ENCODE measurements around the gene P3H2.
"Not testable (repeated sequence)": the region's sequence is repeated elsewhere in the genome, so short reads cannot be mapped to it uniquely, and the experiment has no call there.

P3H2 gene

GRCh38 chr3:189962466-189962865 lies 158.2 kb downstream of the P3H2 start:
- TF ChIP-seq, protein P1, sequence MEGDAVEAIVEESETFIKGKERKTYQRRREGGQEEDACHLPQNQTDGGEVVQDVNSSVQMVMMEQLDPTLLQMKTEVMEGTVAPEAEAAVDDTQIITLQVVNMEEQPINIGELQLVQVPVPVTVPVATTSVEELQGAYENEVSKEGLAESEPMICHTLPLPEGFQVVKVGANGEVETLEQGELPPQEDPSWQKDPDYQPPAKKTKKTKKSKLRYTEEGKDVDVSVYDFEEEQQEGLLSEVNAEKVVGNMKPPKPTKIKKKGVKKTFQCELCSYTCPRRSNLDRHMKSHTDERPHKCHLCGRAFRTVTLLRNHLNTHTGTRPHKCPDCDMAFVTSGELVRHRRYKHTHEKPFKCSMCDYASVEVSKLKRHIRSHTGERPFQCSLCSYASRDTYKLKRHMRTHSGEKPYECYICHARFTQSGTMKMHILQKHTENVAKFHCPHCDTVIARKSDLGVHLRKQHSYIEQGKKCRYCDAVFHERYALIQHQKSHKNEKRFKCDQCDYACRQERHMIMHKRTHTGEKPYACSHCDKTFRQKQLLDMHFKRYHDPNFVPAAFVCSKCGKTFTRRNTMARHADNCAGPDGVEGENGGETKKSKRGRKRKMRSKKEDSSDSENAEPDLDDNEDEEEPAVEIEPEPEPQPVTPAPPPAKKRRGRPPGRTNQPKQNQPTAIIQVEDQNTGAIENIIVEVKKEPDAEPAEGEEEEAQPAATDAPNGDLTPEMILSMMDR (IDR thresholded peaks at IDR 0.05; ENCODE audit: low read depth, low read length, missing control alignments): no peak
- no peak for DNase-seq (ENCODE audit: low read depth)
- no peak overlapping the region for H3K4me3 ChIP-seq (ENCODE audit: low read depth, low read length)

DNA sequence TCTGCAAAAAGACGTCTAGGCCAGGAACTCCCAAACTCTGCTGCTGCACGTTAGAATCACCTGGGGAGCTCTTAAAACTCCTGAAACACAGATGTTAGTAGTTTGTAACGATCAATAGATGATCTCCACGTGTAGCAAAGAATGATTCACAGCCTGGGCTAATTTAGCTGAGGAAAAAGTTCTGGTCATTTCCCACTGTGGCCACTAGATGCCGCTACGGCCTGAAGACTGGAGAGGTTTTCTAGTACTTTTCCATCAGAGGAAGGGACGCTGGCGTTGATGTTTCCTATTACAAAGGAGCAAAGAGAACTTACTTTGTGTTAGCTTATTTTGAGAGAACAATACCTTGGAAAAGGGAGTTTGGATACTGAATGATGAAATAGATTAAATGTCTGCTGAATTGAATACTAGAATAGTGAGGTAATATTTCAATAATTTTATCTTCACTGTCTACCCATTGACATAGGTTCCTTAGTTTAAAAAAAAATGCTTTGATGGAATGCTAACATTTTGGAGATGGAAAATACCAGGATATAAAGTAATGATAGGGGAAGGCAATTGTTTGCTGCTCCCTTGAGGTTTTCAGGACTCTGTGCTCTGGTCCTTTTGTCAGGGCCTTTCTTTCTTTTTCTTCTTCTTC lies 159.1 kb downstream of the P3H2 start:
- DNase-seq (ENCODE audit: low read depth): no peak
- no peak overlapping the region for H3K4me3 ChIP-seq (ENCODE audit: low read depth, low read length)

GRCh38 chr3:189961086-189961485 lies 159.6 kb downstream of the P3H2 start:
- H3K4me3 ChIP-seq (ENCODE audit: low read depth, low read length); DNase-seq (ENCODE audit: low read depth): not testable (repeated sequence)

More for the DNA sequence above, 159.1 kb downstream of the P3H2 start:
- TF ChIP-seq, protein P1 (IDR thresholded peaks at IDR 0.05; ENCODE audit: low read depth, low read length, missing control alignments): peak; percentile 87

DNA sequence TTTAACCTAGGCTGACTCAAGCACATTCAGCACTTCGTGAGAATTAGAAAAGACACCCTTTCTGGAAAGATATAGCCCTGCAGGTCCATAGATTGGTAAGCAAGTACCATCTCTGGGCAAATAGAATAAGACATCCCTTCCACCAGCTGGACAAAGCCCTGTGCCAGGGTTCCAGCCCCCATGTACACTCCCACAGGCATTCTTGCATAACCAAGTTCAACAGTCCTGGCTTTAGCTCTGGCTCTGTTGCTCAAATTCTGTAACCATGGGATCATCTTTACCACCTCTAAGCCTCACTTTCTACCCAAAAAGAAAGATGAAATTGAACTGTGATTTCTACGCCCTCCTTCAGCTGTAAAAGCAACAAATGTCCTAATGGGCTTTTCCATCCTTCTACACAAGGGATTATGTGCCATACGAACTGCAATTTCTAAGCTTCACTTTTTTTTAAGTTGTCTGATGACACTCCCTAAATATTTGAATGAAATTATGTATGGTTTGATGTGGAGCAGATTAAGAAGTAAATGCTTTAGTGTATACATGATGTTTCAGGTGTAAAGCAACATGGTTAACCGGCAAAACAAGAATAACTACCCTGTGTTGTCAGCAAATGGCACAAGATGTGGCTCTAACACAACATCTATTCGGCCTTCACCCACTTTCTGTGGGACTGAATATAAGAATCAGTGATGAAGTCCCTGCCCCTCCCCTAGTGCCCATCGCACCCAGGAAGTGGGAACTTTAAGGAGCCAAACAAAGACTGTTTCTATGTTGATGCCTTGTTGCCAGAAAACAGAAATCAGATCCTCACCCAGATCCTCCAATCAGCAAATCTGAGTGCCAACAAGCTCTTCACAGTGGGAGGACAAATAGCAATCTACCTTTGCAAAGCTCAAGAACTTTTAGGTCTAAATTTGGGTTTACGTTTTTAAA lies 165.7 kb downstream of the P3H2 start:
- TF ChIP-seq, protein P1 (IDR thresholded peaks at IDR 0.05; ENCODE audit: low read depth, low read length, missing control alignments): no peak
- DNase-seq (ENCODE audit: low read depth): no peak
- H3K4me3 ChIP-seq (ENCODE audit: low read depth, low read length): no peak overlapping the region

GRCh38 chr3:189953551-189953950 lies 167.1 kb downstream of the P3H2 start:
- no peak for DNase-seq (ENCODE audit: low read depth)
- no peak overlapping the region for H3K4me3 ChIP-seq (ENCODE audit: low read depth, low read length)
- TF ChIP-seq, protein P1 (IDR thresholded peaks at IDR 0.05; ENCODE audit: low read depth, low read length, missing control alignments): no peak

DNA sequence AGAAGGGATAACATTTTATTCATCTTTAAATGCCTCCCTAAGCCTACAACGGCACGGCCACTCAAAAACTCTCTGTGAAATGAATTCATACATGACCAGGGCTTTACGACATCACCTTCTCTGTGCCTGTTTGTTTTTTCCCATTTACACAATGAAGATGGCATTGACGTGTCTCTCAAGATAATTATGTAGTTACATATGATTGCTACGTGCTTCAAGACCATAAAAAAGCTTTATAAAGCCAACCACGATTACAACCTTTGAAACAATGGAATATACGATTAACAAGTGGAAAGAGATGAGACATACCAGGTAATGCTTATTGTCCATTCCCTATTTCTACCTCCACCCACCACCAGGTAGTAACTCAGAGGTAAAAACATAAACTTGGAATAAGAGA lies 168.4 kb downstream of the P3H2 start:
- TF ChIP-seq, protein P1 (IDR thresholded peaks at IDR 0.05; ENCODE audit: low read depth, low read length, missing control alignments): no peak
- no peak for DNase-seq (ENCODE audit: low read depth)
- no peak overlapping the region for H3K4me3 ChIP-seq (ENCODE audit: low read depth, low read length)

- TF ChIP-seq, protein P1 (IDR thresholded peaks at IDR 0.05; ENCODE audit: low read depth, low read length, missing control alignments): peak; percentile 4
- H3K4me3 ChIP-seq (ENCODE audit: low read depth, low read length): no peak overlapping the region
- DNase-seq (ENCODE audit: low read depth): no peak
Measured at GRCh38 chr3:189950258-189950657, 170.4 kb downstream of the P3H2 start.

Measured in GM12864 (cell line).